ENCODE measurements around the gene EIF3D.

The EIF3D gene

DNA sequence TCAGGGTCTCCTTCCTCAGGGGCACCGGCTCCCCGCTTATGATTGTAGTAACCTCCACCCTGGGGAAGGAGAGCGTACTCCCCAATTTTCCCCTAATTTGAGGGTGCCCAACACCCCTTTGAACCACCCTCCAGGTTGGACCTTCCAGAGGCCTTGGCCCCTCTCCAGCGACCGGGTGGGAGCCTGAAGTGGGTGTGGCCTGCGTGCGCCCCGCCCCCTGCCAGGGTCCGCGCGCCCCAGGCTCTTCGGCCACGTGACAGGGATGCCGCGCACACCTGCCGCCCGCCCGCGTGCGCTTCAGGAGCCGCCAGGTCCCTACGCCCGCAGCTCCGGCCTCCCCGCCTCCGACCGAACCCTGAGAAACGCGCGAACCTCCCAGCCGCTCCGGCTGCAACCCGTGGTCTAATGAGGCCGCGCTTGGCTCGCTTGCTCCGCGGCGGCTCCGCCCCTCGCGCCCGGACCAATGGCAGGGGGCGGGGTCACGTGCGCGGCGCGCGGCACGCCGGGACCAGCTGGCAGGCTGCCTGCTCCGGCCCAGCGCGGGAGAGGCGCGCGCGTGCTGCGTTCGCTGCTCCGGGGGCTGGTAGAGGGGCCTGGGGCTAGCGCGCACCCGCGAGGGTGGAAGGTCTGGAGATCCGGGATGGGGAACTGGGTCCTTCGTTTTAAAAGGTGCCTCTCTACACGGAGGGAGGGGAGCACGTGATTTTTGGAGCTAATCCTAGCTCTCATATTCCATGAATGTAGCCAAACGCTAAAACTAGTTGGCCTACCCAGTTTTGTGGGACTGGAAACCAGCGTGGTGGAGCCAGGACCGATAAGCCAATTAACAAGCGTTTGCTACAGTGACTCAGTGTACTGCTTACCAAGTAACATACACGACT lies 22.1 kb downstream of the EIF3D start, which contains the start of gene FOXRED2:
Gene FOXRED2 (minus strand): TSS at position 404 of the 881 bp plus-strand sequence. CDS start 618 bp downstream, outside the sequence.
- peak; percentile 94 for DNase-seq (ENCODE audit: low read depth, low spot score)

DNA sequence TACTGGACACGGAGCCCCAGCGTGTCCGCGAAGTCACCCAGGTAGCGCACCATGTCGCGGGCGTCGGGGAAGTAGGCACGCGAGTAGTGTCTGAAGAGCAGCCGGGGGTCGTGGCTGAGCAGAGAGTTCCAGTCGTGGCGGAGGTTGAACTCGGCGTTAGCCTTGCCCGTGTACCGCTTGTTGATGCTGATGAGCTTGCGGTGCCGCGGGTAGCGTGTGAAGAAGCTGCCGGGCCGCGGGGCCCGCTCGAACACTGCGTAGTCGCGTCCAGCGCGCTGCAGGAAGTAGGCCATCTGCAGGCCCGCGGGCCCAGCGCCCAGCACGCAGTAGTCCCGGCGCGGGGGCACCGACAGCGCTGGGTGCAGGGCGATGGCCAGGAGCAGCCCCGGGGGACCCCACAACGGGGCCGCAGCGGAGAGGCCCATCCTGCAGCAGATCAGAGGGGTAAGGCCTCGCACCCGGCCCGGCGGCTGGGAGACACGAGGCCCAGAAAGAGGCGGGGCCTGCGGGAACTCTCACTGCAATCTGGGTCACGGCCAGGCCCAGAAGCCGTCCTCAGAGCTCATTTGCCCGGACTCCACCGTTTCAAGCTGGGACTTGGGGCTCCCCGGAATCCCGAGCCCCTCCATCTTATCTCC lies 22.8 kb downstream of the EIF3D start:
- no peak for DNase-seq (ENCODE audit: low read depth, low spot score)

DNA sequence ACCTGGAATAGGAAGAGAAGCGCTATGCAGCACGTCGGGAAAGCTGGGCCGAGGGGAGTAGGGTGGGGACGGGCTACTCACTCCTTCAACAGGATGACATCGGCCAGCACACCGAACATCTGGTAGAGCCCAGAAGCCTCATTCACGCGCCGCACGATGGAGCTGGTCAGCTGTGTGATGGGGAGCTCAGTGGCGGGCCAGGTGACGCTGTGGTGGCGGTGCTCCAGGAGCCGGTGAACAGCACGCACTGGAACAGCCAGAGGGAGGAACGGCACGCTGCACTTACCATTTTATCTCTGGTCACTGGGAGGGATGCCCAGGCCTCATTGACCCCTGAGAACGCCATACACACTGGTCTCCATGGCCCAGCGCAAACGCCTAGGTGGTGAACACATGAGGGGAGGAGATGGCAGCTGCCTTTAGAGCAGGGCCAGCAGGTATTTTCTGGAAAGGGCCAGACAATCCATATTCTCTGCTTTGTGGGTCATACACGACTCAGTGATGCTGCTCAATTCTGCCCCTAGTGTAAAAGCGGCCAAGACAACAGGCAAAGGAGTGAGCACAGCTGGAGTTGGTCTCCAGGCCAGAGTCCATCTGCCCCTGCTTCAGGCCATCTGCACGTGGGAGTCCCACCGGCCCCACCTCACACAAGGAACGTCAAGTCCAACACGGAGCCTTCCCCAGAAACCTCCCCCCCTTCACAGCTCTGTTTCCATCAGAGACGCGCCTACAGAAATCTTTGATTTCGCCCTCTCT lies 30.9 kb downstream of the EIF3D start:
- DNase-seq (ENCODE audit: low read depth, low spot score), result no peak

DNA sequence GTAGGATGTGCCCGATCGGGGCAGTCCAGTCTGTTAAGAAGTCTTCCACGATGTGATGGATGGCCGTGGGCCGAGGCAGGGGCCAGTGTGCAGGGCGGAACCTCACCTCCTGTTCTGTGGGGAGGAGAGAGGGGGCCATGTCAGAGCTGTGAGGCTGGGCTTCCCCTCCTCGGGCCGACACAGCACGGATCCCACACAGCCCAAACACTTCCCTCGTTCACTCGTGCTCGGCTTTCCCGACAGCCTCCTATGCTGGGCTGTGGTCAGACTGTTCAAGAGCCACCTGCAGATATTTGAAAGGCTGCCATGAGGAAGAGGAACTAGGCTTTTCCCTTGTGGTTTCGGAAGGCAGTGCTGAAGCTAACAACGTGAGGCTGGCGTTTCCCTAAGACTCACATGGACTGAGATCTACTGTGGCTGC lies 35.3 kb downstream of the EIF3D start:
- DNase-seq (ENCODE audit: low read depth, low spot score), result no peak

DNA sequence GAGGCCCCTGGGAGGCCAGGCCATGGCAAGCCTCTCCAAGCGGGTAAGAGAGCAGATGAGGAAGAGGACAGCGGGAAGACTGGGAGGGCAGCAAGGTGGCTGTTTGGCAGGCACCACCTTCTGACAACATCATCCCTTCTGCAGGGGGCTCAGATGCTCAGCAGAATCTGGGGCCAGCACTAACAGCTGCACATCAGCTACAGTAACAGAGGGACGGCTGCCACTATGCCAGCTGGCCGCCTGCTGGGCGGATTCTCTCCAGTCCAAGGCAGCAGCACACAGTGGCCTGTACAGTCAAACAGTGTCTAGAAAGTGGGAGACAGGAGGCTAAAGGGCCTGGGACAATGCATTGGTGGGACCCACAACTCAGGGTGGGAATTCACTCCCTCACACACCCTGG lies 36.9 kb downstream of the EIF3D start:
- no peak for DNase-seq (ENCODE audit: low read depth, low spot score)

DNA sequence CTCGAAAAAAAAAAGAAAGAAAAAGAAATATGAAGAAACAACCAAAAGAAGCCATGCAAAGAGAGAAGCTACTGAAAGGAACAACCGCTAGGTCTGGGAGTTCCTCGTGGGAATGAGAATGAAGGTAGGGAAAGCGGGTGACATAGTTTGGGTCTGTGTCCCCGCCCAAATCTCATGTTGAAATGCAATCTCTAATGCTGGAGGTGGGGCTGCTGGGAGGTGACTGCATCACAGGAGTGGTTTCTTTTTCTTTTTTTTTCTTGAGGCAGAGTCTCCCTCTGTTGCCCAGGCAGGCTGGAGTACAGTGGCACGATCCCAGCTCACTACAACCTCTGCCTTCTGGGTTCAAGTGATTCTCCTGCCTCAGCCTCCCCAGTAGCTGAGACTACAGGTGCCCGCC lies 37.8 kb downstream of the EIF3D start:
- no peak for DNase-seq (ENCODE audit: low read depth, low spot score)

DNA sequence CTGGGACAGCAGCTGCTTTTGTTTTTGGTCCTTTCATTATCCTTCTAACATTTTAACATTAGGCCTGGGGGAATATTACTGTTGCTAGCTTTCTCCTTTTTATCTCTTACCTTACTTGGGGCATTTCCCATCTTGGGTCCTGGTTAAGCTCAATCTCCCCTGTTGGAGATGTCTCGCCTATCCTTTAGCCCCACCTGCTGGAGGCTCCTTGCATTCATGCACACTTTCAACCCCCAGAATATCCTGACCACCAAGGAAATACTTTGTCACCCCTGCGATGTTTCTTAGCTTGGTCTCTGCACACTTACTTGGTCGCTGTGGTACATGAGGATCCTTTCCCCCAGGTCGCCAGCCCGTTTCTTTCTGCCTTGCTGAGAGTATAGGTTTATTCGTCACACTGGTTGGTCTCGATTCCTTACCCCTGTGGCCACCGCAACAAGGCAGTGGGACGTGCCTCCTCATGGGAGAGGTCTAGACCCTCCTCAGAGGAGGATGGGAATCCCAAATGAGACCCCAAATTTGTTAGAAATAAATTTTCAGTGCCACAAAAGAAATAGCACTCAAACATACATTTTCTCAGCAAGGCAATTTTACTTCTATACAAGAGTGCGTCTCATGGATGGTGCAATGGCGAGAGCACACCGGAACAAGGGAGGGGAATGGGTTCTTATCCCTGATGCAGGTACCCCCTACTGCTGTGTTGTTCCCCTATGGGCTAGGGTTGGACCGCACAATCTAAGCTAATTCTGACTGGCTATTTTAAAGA lies 42.2 kb downstream of the EIF3D start:
- peak; percentile 74 for DNase-seq (ENCODE audit: low read depth, low spot score)

DNA sequence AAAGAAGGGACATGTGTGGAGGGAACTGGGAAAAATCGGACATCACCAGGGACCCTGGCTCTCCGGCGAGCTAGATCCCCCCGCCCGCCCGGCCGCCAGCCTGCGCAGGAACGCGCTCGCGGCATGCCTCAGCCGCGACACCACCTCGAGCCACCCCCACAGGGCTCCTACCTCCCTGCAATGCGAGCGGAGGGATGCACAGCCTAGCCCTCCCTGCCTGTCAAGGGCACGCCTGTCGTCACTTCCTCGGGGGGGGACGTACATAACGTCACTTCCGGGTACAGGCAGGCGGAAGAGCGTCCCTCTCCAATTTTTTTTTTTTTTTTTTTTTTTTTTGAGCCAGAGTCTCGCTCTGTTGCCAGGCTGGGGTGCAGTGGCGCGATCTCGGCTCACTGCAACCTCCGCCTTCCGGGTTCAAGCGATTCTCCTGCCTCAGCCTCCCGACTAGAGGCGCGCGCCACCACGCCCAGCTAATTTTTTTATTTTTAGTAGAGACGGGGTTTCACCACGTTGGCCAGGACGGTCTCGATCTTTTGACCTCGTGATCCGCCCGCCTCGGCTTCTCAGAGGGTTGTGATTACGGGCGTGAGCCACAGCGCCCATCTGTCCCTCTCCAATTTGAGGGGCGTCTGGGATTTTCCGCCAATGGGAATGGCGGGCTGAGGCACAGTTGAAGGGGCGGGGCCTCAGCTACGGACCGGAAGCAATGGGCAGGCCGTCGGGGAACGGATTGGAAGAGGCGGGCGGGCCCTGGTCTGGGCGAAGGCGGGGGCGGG lies 47.4 kb downstream of the EIF3D start, which contains the start of gene TXN2:
Gene TXN2 (minus strand): TSS at position 248 of the 776 bp plus-strand sequence. CDS start 803 bp downstream, outside the sequence.
- peak; percentile 97 for DNase-seq (ENCODE audit: low read depth, low spot score)

DNA sequence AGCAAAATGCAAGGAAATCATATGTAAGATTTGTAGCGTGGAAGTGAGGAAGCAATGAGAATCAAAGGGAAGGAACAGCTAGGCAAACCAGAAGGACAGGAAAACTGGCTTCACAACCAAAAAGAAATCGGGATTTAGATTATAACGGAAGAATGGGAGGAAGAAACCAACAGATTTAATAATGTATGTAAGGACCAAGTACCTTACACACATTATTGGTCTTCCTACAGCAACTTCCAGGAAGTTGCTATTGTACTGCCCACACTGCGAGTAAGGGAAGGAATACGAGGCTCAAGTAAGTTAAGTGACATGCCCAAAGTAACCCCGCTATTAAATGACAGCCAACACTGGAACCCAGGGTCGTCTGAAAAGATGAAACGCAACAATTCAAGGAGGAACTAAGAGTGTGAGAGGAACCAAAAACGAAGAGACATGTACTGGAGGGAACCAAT lies 48.0 kb downstream of the EIF3D start:
- no peak for DNase-seq (ENCODE audit: low read depth, low spot score)

DNA sequence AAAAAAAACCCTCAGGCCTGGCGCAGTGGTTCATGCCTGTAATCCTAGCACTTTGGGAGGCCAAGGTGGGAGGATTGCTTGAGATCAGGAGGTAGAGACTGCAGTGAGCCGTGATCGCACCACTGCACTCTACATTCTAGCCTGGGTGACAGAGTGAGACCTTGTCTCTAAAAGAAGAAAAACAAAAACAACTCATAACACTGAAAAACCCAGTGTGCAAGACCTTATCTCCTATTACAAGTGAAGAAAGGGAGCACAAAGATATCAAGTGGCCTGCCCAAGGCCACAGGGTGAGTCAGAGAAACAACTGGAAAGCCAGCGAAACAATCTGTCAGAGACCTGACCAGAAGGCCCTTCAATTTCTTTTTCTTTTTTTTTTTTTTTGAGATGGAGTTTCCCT lies 50.0 kb downstream of the EIF3D start:
- DNase-seq (ENCODE audit: low read depth, low spot score), result no peak

DNA sequence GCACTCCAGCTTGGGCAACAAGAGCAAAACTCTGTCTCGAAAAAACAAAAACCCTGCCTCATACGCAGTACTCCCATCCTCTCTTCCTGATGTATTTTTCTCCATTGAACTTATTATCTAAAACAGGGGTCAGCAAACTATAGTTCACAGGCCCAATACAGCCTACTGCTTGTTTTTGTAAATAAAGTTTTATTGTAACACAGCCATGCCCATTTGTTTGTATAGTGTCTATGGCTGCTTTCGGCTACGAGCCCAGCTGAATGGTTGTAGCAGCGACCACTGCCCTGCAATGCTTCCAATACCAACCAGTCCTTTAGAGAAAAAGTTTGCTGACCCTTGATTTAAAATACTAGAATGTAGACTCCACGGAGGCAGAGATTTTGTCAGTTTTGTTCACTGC lies 53.6 kb downstream of the EIF3D start:
- no peak for DNase-seq (ENCODE audit: low read depth, low spot score)

DNA sequence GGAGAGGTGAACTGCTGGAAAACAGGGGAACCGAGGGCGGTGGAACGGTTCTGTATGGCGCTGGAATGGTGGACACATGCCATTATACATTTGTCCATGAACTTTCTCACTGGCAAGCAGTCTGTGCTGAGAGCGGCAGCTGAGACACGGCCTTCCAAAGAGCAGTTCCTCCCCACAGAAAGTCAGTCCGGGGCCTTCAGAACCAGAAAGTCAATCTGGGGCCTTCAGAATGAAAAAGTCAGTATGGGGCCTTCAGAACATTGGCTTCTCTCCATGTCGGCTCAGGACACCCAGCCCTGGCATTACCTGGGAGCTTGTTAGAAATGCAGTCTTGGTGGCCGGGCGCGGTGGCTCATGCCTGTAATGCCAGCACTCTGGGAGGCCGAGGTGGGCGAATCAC lies 56.3 kb downstream of the EIF3D start:
- DNase-seq (ENCODE audit: low read depth, low spot score), result no peak

DNA sequence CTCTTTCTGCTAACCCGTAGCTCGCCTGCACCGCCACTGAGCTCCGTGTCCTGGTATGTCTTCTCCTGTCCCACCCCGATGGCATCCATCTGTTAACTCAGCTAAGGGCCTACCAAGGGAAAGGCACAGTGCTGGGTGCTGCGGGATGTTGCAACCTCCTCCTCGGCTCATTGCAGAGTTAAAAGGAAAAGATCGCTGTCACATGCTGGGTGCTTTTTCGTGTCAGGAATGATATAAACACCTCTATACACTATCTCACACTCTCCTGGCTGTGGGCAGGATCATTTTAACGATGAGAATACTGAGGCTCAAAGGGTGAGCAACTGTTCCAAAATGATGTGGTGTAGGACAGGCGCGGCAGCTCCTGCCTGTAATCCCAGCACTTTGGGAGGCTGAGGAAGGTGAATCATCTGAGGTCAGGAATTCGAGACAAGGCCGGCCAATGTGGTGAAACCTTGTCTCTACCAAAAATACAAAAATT lies 57.6 kb downstream of the EIF3D start:
- DNase-seq (ENCODE audit: low read depth, low spot score), result no peak

DNA sequence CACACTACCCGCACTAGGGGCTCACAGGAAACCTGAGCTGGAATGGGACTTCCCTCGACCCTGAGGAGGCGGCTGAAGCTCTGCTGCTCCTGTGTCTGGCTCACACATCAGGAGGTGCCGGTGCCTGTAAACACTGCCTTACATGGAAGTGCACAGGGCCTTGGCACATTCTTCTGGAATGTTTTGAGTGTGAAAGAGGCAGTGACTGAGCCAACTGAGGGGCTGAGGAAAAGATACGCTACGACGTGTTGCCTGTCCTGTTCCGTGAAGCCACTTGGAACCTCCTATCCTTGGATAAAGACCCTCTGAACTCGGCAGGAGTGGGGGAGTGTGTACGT lies 58.0 kb downstream of the EIF3D start:
- no peak for DNase-seq (ENCODE audit: low read depth, low spot score)

DNA sequence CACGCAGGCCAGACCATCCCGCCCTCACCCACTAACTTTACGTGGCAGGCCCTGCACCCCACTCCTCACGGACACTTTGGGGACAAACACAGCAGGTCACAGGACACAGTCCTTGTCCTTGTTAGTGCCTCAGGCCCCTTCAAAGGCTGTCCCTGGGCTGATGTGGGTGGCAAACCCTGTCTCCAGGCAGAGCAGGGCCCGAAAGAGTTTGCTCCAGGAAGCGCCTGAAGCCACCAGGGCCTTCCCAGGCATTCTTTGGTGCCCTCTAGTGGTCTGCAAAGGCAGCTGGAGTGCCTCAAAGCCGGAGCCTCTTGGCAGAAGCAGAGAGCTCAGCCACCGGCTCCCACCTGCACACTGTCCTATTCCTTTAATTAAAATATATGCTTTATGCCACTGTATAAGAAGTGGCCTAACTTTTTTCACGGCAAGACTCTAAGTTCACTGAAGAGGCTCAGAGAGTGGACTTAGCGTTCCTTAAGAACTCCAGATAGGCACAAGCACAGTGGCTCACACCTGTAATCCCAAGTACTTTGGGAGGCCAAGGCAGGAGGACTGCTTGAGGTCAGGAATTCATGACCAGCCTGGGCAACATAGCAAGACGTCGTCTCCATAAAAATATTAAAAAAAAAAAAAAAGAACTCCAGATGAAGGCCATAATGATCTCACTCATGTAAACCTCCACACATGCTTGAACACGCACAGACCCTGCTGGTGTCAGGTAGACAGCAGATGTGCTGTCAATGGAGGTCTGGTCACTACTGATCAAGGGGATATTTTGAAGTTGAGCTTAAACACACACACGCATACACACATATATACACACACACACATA lies 58.6 kb downstream of the EIF3D start:
- peak; percentile 85 for DNase-seq (ENCODE audit: low read depth, low spot score)

DNA sequence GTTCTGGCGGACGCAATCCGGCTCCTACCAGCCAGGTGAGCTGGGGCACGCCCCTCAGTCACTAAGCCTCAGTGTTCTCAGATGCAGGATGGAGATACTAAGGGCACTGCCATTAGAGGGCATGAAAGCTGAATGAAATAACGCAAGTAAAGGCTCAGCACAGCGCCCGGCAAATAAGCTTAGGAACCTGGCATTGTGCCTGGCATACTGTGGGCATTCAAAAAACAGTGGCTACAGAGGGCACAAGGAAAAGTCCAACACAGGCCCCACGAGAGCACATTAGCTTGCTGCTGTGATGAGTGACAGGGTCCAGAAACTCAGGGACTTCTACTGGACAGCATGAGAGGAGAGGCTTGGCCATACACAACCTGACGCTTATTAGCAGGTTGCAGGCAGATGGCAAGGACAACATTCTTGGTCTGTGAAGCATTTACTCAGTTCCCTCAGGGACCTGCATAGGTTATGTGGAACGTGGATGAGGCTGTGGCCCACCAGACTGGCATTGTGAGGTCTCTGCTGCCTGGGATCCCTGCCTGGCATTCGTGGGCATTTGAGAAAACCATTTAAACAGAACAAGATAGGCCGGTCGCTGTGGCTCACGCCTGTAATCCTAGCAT lies 59.8 kb downstream of the EIF3D start:
- no peak for DNase-seq (ENCODE audit: low read depth, low spot score)

DNA sequence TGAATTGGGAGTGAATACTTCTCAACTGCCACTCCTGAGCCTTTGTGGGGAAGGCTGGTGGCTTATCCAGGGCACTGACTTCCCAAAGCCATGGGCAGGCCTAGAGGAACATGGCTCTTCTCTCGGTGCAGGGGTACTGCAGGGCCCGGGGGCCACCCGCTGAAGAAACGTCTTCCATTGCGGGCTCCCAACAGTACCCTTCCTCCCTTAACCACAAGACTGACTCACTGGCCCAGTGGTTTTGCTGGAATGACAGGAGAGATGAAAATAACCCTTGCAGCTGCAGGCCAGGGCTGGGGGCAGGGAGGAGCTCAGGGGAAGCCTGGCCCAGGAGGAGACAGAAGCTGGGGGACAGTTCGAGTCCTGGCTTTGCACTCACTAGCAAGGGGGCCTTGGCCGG lies 61.0 kb downstream of the EIF3D start:
- DNase-seq (ENCODE audit: low read depth, low spot score), result no peak

DNA sequence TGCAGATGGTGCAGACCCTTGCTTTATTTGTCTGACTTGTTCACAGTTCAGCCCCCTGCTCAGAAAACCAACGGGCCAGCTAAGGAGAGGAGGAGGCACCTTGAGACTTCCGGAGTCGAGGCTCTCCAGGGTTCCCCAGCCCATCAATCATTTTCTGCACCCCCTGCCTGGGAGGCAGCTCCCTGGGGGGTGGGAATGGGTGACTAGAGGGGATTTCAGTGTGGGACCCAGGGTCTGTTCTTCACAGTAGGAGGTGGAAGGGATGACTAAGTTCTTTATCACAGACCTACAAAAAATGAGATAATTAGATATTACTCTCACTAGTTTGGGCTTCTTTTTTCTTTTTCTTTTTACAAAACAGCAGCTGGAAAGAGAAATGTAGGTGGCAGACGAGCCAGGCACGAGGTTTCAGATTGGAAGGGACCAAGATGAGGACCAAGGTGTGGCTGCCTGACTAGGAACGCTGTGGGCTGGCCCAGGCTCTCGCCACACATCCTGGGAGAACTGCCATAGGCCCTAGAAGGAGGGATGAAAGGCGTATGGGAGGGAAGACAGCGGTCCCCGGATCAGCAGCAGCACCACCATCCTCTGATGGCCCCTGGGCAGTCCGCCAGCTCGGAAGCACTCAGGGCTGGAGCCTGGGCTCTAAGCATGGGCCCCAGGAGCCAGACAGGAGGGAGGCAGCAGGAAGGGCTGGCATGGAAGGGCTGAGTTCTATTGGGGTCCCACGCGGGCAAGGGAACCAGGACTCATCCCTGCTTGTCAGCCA lies 61.7 kb downstream of the EIF3D start:
- no peak for DNase-seq (ENCODE audit: low read depth, low spot score)

Measured in ELF-1 (cell line).